ENCODE results near the gene CASKIN2. TPM values are rescaled to one million over a fixed set of nuclear protein-coding genes. Genes with fewer than 3 reads are reported as not detected.
A peak's percentile ranks its signal among the peaks of the same experiment; 100 is the strongest.
"Not testable (repeated sequence)": the region's sequence is repeated elsewhere in the genome, so short reads cannot be mapped to it uniquely, and the experiment has no call there.

Gene CASKIN2
- polyA plus RNA-seq, 1 donor: 20.1 TPM

DNA sequence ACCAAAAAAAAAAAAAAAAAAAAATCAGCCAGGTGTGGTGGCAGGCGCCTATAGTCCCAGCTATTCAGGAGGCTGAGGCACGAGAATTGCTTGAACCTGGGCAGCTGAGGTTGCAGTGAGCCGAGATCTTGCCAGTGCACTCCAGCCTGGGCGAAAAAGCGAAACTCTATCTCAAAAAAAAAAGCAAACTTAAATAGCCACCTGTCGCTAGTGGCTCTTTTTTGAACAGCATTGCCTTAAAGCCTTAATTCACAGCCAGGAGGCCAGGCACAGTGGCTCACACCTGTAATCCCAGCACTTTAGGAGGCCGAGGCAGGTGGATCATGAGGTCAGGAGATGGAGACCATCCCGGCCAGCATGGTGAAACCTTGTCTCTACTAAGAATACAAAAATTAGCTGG lies 5.1 kb upstream of the CASKIN2 start:
- DNase-seq (ENCODE audit: low read depth): not testable (repeated sequence)

DNA sequence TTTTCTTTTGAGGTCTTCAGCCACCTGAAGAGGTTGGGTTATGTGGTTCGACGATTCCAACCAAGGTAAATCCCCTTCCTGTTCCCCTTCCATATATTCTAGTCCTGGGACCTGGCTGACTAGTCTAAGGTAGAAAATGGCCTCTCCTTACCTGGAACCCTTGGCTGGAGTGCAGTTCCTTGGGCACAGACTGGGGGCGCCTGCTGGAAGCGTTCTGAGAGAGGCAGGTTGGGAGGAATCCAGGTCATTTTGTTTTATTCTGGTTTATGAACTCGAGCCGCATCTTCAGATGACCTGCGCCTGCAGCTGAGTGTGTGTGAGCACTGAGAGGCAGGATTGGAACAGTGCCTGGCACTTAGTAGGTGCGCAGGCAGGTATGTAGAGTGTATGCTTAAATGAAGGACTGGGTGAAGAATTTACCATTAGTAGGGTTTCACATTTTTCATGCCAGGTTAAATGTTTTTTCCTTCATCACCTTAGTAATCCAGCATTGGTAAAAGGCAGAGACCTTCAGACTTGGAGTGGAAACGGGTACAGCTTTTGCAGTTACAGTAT lies 3.7 kb upstream of the CASKIN2 start:
- DNase-seq (ENCODE audit: low read depth): no peak

DNA sequence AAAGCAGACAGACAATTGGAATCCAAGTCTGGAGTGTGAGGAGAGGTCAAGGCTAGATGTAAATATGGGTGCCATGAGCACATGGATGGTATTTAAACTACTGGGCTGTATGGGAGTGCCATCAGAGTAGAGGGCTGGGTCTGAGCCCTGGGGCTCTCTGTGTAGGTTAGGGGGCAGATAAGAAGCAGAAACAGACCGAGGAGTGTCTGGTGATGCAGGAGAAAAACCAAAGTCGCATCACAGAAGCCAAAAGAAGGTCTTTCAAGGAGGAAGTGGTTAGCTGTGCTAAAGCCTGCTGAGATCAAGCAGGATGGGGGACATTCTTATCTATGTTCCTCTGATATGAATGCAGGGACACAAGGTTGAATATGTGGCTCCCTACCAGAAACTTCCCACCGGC lies 2.9 kb upstream of the CASKIN2 start:
- DNase-seq (ENCODE audit: low read depth): no peak

DNA sequence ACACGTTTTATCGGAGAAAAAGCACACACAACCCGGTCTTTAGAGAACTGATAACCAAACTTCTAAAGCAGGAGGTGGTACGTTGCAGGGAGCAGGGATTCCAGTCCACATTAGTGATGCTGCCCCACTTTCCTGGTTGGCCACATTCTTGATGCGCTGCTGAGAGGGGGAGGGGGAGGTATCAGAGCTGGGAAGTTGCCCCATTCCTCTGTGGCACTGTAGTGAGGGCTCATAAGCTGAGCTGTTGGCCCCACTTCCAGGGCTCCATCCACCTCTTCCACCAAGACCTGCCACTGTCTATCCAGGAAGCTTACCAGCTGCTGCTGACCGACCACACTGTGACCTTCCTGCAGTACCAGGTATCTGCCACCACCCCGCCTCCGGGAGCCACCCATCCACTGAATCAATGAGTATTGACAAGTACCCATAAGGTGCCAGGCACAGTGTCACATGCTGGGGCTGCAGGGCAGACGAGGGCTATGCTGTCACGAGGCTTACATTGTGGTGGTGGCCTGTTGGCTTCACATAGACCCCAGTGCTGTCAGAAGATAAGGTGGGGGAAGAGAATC lies 2.0 kb upstream of the CASKIN2 start:
- no peak for DNase-seq (ENCODE audit: low read depth)

DNA sequence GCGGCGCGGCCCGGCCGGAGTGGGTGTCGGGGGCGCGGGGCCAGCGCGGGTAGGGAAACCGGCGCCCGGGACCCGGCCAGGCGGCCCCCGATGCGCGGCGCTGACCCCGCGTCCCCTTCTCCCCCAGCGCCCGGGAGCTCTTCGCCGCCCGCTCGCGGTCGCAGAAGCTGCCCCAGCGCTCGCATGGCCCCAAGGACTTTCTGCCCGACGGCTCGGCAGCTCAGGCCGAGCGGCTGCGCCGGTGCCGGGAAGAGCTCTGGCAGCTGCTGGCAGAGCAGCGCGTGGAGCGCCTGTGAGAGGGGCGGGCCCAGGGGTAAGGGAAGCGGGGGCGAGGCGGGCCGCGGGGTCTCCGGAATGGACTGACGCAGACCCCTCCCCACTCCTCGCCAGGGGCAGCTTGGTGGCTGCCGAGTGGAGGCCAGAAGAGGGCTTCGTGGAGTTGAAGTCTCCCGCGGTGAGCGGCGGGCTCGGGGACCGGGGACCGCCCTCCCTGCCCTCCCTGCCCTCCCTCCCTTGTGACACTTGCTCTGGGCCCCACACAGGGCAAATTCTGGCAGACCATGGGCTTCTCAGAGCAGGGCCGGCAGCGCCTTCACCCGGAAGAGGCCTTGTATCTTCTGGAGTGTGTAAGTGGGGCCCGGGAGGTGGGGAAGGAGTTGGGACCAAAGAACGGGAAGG lies 1.4 kb upstream of the CASKIN2 start:
- DNase-seq (ENCODE audit: low read depth): no peak

DNA sequence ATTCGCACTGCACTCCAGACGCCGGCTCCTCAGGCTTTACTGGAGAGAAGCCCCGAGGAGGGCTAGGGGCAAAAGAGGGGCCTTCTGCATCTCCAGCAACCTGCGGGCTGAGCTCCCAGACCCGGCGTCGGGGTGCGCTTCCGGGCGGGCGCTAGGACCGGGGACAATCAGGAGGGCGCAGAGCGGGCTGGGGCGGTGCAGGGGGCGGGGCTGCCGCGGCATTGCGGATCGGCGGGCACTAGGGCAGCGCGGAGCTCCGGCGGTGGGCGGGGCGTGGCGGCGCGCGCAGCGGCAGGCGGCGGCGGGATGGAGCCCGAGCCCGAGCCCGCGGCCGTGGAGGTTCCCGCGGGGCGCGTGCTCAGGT lies 900 bp upstream of the CASKIN2 start, which contains the start of gene TSEN54:
TSEN54 (plus strand) TSS at position 274 of the 364 bp plus-strand sequence; CDS start at position 307, 33 bp downstream.
- DNase-seq (ENCODE audit: low read depth): peak; percentile 49

DNA sequence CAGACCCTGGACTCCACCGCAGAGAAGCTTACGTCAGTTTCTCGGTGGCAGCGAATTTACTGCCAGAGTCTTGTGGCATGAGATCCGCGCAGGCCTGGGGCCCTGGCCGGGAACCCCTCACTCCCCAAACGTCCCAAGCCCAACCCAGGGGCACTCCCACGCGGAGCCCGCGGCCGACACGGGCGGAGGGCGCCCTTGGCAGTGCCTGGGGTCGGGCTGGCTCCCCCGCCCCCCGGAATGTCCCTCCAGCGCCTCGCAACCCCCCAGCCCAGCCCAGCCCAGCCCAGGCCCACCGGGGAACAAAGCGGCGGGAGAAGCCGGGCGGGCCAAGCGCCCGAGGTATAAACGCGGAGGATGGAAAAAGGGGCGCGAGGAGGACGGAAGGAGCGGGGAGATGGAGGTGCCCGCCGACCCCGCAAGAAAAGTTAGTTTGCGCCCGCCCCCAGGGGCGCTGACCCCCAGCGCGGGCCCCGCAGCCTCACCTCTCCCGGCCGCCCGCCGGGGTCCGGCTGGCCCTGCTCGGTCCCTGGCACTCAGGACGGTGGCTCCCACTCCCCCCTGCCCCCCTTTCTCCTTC lies 330 bp downstream of the CASKIN2 start:
- DNase-seq (ENCODE audit: low read depth): no peak

DNA sequence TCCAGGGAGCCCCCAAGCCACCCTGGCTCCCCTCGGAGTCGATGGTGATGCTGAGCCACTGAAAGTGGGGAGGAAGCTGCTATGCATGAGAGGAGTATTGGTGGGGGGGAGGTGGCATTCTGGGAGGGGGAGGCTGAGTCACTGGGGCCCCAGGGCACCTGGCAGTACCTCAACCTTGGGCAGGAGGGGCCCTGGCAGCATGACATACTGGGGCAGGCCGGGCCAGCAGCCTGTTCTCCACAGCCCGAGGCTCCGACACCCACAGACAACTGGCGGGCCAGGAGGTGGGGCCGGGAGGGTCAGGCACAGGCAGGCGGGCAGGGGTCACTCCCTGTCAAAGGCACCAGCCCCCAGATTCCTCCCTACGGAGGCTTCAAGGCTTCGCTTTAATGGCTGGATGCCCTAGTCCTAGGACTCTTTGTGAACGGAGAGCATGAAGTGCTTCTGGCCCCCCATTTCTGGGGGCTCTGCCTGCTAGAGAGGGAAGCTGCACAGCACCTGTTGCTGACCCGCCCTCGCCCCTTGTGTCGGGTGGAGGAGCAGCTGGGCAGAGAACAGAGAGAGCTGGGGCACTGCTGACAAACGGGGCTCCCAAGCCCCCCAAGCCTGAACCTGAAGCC lies 928 bp downstream of the CASKIN2 start:
- no peak for DNase-seq (ENCODE audit: low read depth)

DNA sequence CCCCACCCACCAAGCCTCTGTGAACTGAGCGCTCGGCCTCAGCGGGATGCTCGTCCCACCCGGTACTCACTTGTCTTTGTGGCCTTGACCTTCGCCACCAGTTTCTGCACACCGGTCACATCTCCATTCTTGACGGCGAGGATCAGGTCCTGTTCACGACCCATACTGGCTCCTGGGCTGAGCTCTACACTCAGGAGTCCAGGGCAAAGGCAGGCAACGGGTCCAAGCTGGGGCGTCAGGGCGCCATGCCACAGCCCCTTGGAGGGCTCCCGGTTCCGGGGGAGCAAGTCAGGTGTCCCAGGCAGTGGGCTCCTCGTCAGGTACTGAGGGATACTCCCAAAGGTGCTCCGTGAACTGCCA lies 1.7 kb downstream of the CASKIN2 start:
- DNase-seq (ENCODE audit: low read depth): no peak

DNA sequence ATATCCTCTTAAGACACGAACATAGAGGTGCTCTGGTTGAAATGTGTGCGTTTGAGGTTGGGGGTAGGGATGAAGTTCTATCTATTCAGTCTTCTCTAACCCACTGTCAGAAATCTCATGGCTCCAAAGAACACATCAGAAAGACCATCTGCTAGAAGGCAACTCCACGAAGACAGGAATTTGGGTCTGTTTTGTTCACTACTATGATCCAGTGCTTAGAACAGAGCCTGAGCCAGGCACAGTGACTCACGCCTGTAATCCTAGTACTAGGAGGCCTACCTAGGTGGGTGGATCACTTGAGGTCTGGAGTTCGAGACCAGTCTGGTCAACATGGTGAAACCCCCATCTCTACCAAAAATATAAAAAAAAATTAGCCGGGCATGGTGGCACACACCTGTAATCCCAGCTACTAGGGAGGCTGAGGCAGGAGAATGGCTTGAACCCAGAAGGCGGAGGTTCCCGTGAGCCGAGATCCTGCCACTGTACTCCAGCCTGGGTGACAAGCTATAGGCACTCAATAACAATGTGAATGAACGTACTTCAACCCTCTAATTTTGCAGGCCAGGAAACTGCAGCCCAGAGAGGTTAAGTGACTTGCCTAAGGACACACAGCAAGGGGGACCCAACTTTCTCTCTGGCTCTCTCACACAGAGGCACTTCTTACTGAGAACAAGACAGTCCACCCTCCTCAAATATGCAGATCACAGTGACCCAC lies 2.3 kb downstream of the CASKIN2 start:
- DNase-seq (ENCODE audit: low read depth): no peak

DNA sequence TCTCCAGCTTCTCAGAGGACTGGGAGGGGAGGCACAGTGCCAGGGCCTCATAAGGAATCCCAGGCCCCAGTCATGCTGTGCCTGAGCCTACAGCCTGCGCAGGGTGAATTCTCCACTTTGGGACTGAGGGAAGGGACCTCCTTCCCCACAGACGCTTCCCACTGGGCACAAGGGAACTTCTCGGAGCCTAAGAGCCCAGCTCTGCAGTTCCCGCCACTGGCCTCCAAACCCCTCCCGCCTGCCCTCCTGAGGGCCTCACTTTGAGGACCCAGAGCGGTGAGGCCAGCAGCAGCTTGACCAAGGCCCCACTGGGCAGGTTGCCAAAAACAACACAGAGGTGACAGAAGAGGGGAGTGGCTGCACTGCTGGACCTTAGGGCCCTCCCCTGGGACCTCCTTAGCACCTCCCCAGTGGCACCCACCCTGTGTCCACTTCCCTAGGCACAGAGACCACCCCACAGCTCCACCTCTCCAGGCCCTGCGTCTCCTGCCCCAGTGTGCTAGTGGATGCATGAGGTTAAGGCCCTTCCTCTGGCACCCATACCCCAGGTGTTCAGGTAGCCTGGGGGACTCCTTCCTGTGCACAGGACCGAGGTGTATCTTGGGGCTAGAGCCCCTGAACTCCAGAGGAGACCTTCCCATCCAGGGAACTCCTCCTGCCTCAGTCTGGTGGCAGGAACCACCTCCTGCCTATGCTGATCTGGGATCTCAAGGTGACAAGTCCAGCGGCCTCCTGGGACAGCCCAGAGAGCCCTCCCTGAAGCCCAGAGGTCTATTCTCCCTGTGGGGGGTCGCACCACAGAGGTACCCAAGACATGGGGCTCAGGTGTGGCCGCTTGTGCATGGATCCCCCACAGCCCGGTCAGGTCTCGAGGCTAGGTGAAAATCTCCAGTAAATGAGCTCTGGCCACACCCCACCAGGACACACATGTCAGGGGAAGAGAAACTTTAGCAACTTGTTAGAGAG lies 3.4 kb downstream of the CASKIN2 start:
- no peak for DNase-seq (ENCODE audit: low read depth)

DNA sequence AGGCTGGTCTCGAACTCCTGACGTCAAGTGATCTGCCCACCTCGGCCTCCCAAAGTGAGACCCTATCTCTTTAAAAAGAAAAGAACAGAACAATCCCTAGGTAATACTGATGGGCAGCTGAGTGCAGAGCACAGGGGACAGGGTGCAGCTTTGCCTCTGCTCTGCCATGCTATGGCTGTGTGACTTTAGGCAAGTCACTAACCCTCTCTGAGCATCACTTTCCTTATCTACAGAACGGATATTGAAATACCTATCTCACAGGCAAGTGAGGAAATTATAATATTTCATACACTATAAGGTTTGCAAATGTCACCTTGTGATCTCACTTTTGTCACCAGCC lies 4.1 kb downstream of the CASKIN2 start:
- DNase-seq (ENCODE audit: low read depth): no peak

DNA sequence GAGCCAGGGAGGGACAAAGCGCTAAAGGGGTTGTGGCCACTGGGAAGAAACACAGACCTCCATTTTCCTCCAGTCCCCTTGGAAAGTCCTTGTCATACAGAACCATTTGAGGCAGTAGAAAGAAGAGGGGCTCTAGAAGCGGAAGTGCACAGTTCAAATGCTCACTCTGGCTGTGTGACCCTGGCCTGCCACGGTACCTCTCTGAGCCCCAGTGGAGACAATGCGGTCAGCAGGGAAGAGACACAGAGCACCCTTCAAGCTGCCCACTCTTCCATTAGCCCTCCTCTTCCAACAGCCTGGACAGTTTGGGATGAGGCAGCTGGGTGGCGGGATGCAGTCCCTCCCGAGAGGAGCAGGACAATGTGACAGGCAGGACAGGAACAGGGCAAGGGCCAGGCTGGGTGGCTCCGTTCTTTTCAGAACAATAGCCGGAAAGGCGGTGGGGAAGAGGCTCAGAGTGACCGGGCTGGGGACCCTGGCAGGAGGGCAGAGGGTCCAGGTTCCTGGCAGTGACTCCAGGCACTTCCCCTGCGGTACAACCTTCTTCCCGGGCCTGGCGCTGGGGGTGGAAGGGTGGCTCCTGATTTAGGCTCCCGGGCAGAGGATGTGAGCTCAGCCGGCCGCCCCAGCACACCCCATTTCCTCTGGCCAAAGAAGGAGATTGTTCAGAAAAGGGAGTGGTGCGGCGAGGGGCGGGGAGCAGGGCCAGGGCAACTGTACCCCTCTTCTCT lies 5.6 kb downstream of the CASKIN2 start:
- DNase-seq (ENCODE audit: low read depth): no peak

DNA sequence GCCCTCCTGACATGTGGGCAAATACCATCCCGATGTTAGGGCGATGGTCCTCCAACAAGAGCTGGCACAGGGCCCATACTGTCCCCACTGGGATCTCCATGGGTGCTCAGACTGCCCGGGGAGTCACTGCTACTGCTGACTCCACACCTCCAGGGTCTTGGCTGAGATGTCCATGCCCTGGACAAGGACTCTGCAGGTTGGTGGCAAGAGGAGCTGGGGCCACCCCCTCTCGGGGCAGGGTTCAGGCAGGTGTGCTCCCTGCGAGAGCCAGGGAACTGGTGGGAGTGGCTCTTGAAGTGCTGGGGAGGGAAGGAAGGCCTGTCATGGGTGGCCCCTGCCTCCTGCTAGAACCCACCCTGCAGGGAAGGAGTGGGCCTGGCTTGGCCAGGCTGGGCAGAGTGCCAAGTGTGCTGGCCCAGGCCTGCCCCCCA lies 6.4 kb downstream of the CASKIN2 start:
- DNase-seq (ENCODE audit: low read depth): no peak

DNA sequence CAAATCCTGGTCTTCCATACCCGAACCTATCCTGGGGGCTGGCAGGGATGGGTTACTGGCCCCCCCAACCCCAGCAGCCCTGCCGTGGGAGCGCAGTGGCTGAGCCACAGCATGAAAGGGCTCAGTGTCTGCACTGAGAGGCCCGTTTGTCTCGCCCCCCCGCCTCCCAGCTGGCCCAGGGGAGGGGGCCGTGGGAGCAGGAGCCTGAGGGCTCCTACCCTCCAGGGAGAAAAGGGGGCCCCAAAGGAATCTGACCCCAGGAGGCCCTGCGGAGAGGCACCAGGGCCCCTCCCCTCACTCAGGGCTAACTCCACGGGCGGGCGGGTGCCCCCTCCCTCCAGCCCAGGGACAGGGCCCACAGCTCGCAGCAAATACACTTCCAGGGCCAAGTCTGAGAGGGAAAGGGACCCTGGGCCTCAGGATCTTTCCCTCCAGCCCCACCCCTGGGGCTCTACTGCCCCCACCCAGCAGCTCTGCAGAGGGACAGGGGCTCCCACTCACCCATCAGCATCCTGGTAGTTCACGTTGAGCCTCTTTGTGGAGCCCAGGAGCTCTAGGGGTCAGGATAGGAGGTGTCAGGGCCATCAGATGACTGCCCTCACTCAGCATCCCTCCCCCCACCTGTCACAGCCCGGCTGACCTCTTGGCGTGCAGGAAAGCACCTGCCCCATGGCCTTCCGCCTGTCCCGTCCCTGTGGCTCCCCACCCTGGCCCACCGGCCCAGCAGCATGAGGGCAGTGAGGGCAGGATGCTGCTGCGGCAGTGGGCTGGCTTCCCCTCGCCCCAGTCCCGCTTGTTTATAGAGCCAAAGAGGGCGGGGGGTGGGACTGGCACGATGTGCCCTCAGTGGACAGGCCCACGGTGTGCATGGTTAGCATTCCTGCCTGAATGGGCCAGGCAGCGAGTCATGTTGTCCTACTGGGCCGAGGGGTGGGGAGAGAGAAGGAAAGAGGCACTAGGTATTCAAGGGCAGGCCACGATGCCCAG lies 7.3 kb downstream of the CASKIN2 start:
- DNase-seq (ENCODE audit: low read depth): no peak

DNA sequence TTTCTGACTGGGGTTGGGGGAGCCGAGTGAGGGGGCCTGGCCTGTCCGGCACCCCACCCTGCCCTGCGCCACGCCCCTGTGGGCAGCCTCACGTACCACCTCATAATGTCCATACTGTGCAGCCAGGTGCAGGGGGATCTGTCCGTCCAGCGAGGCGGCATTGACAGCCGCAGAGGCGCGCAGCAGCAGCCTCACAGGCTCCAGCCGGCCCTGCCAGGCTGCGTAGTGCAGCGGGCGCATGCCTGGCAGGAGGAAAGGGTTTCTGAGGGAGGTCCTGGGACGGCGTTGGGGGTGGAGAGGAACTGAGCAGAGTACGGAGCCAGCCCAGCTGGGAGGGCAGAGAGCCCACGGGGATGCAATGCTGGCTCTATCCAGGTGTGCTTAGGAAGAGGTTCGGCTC lies 8.4 kb downstream of the CASKIN2 start:
- DNase-seq (ENCODE audit: low read depth): no peak

DNA sequence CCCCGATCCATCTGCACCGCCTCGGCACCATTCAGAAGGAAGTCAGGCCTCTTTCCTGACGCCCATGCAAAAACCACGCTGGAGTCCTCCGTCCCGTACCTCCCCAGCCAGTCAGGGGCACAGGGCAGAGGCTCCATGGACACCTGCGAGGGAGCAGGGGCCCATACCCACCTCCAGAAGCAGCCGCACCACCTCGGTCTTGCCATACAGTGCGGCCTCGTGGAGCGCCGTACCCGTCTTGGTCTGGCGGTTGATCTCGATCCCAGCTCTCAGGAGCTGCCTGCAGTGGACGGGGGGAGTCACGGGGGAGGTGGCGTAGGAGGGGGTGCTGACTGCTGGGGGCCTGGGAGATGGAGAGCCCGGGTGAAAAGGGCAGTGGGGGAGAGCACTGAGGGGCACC lies 9.2 kb downstream of the CASKIN2 start:
- no peak for DNase-seq (ENCODE audit: low read depth)

DNA sequence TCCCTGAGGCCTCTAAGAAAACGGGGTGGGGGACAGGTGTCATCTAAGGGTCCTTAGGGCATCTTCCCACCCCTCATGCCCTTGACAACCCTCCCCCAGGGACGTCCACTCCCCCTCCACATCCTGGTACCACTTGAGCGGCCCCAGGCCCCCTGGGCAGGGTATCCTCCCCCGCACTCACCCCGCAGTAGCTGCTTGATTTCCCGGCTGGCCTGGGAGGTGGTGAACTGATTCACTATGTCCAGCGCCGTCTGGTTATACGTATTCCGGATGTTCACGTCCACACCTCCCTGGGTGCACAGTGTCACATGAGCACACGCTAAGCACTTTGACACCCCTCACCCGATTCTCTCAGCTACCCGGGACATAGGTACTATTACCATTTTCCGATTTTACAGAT lies 9.7 kb downstream of the CASKIN2 start:
- DNase-seq (ENCODE audit: low read depth): no peak

DNA sequence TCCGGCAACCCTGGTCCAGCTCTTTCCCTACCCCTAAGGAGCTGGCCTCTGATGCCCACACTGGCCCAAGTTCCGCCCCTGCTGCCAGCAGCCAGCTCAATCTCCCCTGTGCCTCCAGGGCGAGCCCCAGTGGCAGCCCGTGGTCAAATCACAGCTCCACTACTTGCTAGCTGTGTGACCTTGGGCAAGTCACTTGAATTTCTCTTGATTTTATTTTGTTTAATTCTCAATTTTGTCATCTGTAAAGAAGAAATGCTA lies 10.3 kb downstream of the CASKIN2 start:
- no peak for DNase-seq (ENCODE audit: low read depth)

All from forelimb muscle (tissue), 1 donor.